Stimulated activated CD4-positive, alpha-beta T cell treated with anti-CD3 and anti-CD28 coated beads, Interleukin-12 subunit alpha, Interleukin-12 subunit beta, amount 100 ng/mL, for 48 hours (primary cell): ENCODE results near the gene SERPINB5.
A peak's percentile ranks its signal among the peaks of the same experiment; 100 is the strongest.

Experiments used
- DNase-seq, 3 donors: peaks; one replicate each; pipeline ENCODE4 v3.0.0-alpha.2; 2020; ENCODE audit warnings: low read depth in 2 of 3, low spot score in 1 of 3

Gene SERPINB5

DNA sequence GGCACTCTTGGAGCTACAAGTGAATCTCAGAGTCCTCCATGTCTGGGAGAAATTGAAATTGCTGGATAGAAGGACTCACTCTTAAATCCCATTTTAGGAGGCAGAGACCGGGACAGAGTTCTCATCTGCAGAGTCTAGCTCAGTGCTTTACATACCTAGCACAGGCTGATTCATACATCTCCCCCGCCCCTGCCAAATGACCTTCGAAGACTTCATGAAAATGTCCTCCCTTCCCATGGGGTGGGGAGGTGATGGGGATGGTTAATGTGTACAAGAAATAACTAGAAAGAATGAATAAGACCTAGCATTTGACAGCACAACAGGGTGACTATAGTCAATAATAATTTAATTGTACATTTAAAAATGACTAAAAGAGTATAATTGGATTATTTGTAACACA, 8.2 kb upstream of the SERPINB5 start:
- no peak for DNase-seq

DNA sequence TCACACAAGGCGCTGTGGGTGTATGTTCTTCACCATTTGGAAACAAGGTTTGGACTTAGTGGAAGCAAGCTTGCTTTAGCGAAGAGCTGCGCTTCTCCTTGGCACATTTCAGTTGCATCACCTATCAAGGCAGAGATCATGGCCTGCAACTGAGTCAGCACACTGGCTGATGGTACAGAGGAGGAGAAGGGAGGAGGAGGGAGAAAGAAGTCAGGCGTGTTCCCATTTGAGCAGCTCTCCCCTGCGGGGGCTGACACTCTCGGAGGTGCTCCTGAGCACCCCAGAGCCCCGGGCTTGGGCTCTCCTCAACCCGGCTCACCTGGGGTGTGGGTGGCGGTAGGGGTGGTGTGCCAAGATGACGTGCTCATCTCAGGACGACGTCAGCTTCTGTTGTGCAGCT, 6.0 kb upstream of the SERPINB5 start:
- no peak for DNase-seq

DNA sequence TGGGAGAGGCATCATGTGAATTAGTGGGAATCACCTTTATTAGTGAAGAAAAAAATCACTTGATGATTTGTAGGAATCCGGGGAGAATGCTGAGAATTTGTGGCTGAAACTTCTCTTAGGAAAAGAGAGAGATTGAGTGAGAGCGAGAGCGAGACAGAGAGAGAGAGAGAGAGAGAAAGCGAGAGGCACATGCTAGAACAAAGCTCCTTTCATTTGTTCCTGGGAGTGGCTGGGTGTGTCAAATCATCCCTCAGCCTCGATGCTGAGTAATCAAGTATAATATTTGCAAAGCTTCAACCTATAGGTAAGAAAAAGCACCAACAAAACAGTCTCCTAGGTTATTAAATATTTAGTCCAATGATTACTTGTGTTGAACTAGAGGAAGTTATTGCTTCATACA, 4.4 kb upstream of the SERPINB5 start:
- DNase-seq = no peak

DNA sequence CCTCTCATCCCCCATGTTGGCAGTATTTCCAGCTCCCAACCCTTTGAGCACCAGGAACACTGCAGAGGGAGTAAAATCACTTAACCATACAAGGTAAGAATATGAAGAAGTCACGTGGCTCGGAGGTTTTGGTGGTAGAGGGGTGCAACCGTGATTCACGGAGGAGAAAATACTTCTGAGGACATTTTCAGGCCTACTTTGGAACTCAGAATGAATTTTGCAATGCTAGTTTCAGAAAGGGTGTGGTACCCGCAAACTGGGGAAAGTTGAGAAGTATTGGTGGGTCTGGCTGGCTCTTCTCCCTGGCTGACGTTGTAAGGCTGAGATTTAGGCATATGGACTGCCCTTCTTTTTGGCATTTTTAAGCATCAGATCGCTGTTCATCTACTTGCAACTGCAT, 442 bp downstream of the SERPINB5 start:
- DNase-seq = no peak

DNA sequence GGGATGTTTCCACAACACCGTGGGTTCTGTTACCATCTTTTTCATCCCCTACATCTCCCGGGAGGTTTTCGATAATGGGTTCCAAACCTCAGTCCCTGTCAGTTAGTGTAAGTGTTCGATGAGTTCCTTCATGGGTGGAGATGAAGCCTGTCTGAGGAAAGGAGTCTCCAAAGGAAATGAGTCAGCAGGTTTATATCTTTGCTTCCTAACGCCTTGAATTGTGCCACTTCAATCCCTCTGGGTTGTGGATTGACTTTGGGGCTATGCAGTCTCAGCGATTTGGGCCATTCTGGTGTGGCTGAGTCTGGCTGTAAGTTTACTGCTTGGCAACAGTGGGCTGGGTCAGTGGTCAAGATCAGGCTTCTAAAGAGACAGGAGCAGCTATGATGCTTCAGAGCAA, 1.2 kb downstream of the SERPINB5 start:
- no peak for DNase-seq

DNA sequence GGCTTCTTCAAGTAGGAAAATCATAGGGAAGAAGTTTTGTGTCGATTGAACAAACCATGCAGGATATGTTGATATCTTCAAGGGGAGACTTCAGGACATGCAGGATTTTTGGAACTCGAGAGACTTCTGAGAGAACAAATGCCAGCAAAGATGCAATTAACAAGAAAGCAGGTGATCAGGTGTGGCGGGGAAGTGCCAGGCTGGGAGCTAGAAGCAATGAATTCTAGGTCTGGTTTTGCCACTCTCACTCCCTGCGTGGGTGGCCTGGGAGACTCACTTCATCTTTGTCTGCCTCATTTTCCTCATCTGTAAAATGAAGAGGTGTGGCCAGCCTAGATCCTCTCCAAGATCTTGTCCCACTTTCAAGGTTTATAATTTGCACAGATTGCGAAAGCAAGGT, 3.1 kb downstream of the SERPINB5 start:
- DNase-seq = no peak

DNA sequence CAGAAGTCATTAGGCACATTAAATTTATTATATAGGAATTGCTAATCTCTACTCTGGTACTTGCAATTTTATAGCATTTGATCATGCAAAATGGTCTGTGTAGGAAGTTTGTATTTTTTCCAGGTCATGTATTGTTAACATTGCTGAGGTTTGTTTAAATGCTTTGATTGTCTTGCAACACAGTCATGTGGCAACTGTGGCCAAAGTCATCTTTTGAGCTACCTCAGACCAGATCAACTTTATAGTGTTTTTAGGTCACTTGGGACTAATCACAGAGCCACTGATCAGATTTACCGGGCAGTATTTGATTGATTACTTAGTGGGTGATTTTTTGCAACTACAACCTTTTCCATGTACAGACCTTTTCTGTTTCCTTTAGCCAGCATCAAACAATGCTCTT, 3.7 kb downstream of the SERPINB5 start:
- no peak for DNase-seq

DNA sequence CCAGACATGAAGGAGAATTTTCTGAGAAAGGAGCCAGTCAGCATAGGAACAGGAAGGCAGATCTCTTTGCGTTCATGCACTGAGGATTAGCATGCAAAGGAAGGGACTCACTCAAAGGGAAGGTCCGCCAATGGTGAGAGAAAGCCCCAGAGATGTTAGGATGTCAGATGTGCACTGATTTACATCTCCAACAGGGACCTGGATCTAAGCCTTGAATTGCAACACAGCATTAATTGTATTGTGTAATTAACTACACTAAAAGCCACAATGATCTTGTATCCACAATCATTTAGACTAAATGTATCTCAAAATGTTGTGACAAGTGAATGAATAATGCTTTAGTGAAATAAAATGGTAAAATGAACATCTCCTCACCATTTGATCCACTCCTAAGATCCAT, 4.2 kb downstream of the SERPINB5 start:
- DNase-seq = no peak

DNA sequence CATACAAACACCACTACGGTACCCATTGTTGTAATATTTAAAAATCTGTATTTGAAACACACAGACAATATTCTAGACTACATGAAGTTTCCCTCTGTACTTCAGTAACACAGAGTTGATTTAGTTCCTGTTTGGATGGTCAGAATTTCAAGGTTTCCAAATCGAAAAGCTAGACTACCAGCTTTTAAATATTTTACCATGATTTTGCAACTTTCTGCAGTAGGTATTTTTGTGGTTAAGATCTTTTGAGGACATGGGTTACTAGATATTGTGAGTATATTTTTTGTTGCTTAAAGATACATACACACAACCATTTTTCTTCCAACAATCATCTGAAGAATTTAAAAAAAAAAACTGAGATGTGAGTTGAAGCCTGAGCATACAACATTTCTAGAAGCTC, 10.9 kb downstream of the SERPINB5 start:
- DNase-seq = no peak

DNA sequence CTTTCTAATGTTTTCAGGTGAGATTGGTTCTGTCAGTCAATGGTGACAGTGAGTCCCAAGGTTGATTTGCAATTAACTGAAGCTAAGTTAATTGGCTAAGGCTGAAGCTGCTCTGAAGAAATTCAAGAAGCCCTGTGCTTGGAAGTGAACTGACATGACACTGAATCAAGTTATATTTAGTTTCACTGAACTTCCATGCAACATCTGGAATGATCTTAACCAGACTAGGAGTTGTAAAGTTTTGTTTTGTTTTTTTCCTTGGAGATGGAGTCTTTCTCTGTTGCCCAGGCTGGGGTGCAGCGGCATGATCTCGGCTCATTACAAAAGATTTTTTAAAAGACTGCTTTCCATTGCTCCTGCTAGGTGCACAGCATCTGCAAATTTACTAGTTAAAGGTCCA, 11.4 kb downstream of the SERPINB5 start:
- no peak for DNase-seq

DNA sequence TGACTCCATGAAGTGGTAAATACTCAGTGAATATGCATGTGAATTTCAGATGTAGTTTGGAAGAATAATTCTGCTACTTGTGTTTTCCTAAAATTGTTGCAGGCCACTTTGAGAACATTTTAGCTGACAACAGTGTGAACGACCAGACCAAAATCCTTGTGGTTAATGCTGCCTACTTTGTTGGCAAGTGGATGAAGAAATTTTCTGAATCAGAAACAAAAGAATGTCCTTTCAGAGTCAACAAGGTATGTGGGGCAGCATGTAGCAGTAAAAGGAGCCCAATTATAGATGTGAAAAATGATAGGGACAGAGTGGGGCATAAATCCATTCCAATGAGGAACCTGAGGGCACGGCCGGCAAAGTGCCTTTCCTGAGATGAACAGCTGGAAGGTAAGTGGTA, 16.1 kb downstream of the SERPINB5 start:
- no peak for DNase-seq

DNA sequence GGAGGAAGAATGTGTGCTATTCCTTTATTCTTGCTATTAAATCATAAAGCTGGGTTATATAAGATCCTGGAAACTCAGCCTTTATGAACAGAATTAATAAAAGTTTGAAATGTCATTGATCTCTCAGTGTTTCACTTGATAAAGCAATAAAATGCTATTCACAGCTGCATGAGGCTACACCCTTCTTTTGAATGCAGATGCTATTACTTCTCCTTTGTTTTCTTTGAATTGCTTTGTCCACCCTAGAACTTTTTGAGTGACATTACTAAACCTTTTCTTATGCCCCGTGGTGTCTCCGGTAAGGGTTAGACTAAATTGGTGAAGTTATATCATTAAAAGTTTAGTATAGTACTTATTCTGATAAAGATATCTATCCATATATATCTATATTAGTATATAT, 18.9 kb downstream of the SERPINB5 start:
- DNase-seq = no peak

DNA sequence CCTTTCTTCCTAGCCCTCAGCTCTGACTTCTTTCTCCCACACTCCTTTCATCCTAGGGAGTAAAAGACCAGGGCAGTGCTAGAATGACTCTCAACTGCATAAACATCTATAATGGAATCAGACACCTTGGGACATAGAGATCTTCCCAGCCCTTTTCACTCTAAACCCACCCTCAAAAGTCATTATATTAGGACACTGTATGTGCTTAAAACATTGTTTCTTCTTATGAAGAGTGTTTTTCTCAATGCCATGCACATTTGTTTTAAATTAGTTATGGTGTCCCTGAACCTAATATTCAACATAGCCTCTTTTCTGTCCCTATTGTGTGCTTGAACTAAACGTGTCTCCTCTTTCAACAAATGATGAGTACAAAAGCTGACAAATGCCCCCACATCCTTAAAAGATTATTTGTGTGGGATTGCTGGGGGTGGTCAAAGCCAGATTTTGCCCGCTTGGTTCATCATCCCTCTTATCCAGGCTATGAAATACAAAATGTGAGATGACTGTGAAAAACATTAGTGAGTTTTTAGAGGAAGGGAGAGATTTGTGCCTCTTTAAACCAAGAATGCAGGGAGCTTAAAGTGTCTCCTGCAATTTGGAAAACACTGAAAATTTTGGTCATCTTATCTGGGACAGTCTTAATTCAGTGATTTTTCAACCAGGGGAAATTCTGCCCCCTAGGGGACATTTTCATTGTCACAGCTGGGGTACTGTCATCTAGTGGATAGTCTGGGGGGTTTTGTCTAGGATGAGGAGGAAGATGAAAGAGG, 29.0 kb downstream of the SERPINB5 start:
- DNase-seq = peak in 2 of 3 donors; percentile 12 to 59

DNA sequence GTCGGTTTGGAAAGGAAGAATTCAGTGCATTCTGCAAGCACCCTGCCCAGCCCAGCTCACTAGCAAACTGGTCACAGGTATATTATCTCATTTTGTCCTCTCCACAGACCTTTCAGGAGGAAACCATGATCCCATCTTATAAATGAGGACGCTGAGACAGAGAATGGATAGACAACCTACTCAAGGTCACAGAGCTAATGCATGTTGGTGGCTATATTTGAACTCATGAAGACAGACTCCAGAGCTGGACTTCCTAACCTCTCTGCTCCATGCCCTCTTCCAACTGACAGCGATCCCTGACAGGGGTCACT, 29.5 kb downstream of the SERPINB5 start:
- no peak for DNase-seq

DNA sequence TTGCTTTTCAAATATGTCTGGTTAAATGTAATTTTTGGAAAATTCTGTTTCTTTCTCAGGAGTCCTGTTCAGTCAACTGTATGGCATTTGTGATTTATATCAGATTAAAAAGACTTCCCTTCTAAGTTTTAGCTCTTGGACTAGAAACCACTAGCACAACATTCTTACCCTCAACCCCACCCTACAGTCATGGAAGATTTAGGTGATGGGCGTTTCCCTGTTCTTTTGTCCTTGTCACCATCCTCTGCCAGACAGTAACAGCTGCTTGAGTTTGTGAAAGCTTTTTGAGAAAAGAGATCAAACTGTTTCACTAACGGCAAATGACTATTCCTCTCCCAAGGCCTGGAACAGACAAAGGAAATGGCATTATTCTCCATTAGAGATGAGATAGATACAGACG, 31.8 kb downstream of the SERPINB5 start:
- no peak for DNase-seq

DNA sequence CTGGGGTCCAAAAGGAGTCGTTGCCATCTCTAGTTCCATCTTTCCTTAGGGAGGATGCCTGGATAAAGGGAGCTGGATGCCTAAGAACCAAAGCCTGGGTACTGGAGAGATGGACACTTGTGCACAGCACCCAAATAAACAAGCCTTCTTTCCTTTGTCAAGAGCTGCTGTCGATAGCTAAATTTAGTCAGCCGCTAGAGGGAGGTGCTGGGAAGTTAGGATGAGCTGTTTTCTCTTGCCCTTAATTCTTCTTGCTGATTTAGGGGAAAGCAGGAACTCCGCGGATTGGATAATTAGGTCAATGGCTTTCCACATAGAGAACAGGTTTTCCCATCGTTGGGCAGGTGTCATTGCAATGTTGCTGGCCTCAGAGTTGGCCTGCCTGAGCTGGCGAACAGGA, 34.5 kb downstream of the SERPINB5 start:
- DNase-seq = no peak

DNA sequence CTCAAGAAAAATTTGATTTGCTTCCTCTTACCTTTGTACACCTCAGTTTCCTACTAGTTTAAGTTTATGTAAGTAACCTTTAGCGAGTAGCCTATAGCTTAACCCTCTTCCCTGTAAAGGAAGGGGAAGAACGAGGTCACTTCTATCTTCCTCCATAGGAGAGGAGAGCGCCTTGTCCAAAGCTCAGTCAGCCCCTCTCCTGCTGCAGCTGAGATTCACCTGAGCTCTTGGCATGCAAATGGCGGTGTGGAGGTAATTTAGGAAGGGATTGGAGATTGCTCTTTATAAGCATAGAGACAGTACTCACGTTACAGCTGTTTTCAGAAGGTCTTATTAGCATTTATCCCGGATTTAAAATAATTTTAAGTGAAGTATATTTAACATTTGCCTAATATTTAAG, 37.6 kb downstream of the SERPINB5 start:
- DNase-seq = no peak

DNA sequence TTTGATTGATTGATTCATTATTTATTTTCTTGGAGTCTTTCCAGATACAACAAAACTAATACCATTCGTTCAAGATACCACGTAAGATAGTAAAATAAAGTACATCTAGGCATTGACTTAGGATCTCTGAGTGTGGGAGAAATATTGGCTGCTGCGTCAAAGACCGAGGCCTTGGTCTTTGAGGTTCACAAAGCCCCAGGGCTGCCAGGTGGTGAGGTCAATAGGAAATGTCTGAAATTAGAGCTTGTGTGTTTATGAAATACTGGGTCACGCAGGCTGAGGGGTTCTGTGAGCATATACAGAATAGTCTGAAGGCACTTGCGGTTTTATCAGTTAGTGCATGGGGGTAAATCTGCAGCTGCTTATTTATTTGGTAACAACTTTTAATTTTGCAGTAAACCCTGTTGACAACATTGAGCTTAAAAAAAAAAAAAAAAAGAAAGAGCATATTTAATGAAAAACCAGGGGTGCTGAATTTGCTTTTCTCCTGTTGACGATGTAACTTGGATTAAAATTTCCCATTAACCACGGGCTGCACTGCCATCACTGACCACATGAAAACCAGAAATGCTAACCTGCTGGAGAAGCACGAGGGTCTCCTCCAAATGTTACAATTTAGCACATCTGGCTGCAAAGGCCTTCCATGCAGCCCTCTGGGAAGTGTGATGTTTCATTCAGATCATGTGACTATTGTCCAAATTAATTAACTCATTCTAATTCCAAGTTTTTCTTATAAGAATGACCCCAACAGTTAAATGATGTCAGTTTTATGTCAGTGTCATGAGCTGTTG, 38.3 kb downstream of the SERPINB5 start:
- DNase-seq = no peak

DNA sequence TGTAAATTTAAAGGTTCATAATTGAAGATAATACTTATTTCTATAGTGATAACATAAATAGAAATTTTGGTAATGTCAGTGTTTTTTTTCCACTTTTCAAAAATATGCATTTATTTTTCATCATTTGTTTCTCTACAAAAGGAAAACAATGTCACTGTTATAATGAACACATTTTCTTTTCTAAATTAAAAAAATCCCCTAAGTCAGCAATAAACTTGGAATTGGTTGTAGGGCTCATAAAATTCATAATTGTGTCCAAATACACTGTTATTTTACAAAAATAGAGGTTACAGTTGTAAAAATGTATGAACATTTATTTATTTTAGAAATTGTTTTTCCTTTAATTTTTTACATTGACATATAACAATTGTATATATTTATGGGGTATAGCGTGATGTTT, 39.0 kb downstream of the SERPINB5 start:
- DNase-seq = no peak

DNA sequence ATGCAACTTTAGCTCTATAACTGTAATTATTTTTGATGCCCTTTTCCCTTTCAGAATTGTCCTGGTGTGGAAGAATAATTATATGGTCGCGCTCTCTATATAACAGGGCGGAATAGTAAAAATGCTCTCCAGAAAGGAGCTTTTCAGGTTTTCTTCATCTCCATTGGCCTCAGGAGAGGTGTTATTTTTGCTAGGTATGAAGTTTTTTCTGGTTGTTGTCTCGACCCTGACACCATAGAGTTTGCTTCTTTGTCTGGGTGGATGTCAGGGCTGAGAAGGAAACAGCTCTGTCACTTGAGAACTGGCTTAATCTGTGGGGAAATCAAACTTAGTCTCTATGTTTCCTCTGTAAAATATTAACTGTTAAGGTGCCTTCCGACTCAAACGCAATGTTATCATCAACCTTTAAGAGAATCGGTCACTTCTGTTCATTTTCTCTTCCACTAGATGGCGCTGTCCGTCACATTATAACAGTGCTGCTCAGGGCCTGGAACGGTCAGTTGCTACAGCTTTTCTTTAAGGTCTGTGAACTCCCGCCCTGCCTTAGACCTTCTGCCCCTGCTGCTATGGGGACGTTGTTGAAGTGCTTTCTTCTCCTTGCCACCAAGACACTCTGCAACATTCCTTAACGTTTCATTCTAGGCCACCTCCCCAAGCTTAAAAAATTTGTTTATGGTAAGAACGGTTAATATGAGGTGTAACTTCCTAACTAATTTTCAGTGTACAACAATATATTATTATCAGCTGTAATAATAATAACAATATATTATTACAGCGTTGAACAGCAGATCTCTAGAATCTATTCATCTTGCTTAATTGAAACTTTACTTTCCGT, 41.6 kb downstream of the SERPINB5 start:
- peak; percentile 9 to 53 (median 29) for DNase-seq

DNA sequence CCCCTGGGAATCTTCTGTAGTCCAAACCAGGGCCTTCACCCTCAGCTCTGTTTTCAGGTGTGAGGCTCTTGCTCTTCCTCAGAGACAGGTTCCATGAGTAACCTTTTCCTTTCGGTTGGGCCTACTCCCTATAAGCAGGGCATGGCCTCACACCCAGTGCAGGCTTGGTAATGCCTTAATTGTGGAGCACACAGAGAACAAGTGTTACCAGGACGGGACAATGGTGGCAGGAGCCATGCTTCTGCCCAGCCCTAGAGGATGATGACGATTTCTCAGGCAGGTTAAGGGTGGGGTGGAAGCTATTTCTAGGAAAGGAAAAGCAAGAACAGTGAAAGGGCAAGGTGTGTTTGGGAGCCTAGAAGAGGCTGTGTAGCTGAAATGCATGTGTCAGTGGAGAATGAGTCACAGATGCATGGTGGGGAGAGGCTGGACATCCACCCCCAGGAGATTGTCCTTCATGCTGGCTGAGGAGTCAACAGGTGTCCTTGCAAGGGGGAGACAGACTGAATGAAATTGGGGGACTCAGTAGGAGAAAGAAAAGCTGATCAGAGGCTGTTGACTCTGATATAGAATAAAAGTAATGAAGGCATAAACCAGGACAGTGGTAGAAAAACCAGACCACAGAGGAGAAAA, 43.4 kb downstream of the SERPINB5 start:
- DNase-seq = no peak

DNA sequence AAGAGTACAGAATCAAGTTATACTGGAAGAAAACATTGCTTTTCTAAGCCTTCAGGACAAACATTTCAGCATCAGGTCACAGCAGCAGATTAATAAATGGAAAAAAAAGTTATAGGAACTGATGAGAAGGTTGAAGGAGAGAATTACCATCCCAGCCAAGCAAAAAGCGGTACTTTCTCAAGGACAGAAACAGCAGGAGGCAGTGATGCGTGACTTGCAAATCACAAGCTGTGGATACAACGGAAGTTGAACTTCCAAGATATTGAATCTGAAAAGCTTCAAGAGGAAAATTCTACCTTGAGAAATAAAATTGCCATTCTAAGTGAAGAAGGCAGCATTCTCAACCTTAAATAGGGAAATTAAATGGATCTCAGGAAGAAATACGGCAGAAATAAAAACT, 46.9 kb downstream of the SERPINB5 start:
- no peak for DNase-seq
